M059J (cell line): Measurements from ENCODE around the gene TMPRSS2. TPM values are rescaled to one million over a fixed set of nuclear protein-coding genes. Genes with fewer than 3 reads are reported as not detected.

Experiments used
- DNase-seq: peaks from one replicate; pipeline ENCODE4 v3.0.0-alpha.2; 2012; ENCODE audit warnings: low read depth
- total RNA-seq: library from RNA; depleted of rRNA; stranded (reverse); fragments of >200 nt; shearing (Covaris generic); gene quantifications from 2 replicates; pipeline ENCODE4 v1.2.3, GENCODE V29; 2014; rRNA removed

TMPRSS2 gene
- total RNA-seq, result 2.3 and 5.5 TPM in 2 replicates

GRCh38 chr21:41507521-41508414 is at the start of gene TMPRSS2:
Gene TMPRSS2, minus strand, starts transcription at chr21:41508158. Its CDS starts 10,025 bp downstream, at chr21:41498133.
- peak; percentile 25 for DNase-seq

DNA sequence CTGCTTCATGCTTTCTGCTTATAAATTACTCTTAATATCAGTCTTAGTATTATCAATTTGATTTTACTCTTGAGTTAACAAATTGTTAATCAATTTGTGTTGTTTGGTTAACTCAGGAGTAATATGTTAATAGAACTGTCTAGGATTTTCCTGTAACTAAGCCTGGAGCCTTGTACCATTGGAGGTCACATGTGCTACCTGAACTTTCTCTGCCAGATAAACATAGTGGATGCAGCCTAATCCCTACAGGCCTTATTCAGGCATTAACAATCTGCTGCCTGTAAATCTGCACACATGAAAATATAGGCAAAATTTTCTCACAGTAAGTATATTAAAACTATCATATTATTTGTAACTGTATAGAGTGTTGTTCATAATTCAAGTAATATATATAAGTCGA is 47.1 kb upstream of the TMPRSS2 start:
- DNase-seq, result no peak

DNA sequence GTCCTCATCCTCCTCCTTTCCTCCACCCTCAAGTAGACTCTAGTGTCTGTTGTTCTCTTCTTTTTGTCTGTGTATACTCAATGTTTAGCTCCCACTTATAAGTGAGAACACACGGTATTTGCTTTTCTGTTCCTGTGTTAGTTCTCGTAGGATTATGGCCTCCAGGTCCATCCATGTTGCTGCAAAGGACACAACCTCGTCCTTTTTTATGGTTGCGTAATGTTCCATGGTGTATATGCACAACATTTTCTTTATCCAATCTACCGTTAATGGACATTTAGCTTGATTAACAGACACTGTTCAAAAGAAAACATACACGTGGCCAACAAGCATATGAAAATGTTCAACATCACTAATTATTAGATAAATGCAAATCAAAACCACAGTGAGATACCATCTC is 44.3 kb upstream of the TMPRSS2 start:
- DNase-seq, result no peak

- no peak for DNase-seq
Observed at GRCh38 chr21:41548781-41549180, 40.8 kb upstream of the TMPRSS2 start.

GRCh38 chr21:41547111-41547510 is 39.2 kb upstream of the TMPRSS2 start:
- DNase-seq, result no peak

DNA sequence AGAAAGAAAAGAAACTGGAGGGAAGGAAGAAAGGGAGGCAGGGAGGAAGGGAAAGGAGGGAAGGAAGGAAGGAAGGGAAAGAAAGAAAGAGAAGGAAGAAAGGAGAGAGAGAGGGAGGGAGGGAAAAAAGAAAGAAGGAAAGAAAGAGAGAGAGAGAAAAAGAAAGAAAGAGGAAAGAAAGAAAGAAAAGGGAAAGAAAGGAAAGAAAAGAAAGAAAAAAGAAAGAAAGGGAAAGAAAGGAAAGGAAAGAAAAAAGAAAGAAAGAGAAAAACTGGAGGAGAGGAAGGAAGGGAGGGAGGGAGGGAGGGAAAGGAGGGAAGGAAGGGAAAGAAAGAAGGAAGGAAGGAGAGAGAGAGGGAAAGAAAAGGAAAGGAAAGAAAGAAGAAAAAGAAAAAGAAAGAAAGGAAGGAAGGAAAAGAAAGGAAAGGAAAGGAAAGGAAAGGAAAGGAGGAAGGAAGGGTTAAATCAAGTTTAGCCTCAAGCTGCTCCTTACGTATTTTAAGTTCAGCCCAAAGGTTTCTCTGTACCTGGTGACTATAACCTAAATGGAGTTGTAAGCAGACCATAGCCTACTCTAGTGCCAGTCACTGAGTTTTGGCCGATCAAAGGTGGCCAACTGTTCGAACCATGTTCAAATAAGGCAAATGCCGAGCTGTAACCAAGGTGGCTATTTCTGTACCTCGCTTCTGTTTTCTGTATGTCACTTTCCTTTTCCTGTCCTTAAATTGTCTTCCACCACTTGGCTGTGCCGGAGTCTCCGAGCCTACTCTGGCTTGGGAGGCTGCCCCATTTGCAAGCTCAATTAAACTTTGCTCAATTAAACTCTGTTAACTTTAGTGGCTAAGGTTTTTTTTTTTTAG is 37.8 kb upstream of the TMPRSS2 start:
- peak; percentile 16 for DNase-seq

- DNase-seq, result no peak
Observed at GRCh38 chr21:41542727-41543126, 34.8 kb upstream of the TMPRSS2 start.

DNA sequence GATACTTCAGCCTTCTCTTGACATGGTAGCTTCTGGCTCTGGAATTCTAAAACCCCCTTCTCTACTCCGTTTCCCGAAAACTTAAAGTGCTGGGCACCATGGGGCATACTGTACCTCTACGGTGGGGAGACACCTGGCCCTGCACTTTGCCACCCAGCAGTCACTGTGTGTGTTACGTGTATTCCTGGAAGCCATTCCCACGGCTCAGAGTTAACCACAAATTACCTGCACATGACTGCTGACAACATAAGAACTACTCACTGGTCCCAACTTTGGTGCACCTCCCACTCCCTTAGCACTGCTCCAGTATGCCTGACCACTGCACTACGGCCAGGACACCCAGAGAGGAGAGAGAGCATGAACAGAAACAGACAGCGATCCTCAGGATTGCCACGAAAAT is 29.4 kb upstream of the TMPRSS2 start:
- DNase-seq, result peak; percentile 62

GRCh38 chr21:41536827-41537103 is 28.8 kb upstream of the TMPRSS2 start:
- DNase-seq, result no peak

- no peak for DNase-seq
Observed at GRCh38 chr21:41536076-41536826, 28.3 kb upstream of the TMPRSS2 start.

- peak; percentile 37 for DNase-seq
Observed at GRCh38 chr21:41530366-41530765, 22.4 kb upstream of the TMPRSS2 start.

GRCh38 chr21:41529769-41530168 is 21.8 kb upstream of the TMPRSS2 start:
- DNase-seq, result no peak

DNA sequence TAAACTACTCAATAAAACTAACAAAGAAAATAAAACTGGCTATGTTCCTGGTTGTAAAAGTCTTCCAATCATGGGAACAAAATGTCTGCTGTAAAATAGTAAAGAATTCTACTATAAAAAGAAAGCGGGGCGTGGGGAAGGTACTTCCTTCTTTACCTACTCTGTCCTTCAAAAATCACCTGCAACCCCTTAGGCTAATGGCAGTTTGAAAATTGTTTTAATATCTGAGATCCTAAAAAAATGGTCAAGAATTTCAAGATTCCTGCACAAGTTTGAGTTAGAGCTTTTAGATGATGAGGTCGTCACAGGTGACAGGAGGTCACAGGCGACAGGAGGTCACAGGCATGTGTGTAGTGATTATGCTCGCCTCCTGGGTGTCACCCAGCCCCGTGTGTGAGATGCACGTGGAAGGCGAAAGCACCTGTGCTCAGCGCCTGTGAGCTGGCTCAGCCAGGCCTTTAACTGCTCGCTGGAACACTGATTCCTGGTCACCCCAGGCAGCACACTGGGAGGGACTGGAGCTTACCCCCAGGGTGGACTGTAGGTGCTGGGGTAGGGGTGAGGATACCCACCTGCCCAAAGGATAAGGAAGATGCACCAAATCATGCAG is 18.6 kb upstream of the TMPRSS2 start:
- DNase-seq, result no peak

DNA sequence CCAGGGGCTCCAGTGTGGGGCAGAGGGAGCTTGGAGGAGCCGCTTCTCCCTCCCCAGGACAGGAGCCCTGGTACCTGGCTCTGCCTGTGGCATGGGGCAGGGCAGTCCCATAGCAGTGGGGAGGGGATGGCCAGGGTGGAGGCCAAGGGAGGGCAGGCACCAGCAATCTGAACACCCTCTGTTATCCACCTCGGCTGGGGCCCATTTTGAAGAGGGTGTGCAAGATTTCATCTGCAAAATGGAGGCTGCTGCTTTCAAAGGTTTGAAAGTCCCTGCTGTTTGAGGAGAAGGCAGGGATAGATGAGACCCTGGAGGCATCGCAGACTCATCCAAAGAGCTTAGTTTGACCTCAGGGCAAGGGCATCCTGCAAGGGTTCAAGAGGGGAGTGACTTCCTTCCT is 15.2 kb upstream of the TMPRSS2 start:
- no peak for DNase-seq

DNA sequence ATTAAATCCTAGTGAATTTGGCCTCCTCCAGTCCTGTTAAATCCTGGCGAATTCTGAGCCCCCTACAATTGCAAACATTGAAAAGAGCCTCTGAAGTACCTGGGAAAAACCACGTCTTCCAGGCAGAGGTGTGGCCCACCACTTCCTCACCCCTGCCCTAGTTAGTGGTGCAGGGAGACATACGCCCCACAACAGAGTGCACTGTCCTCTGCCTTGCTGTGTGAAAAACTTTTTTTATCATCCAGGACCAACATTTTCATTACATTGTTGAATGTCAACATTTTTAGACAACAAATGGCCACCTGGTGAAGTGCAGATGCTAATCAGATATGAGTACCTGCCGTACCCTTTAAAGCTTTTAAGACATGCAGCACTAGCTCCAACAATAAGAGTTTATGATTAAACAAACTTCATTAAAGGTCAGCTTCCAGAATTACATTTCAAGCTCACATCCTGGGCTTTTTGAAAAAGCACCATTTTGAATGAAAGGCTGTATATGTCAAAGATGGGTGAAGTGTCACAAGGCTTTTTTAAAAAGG is 13.6 kb upstream of the TMPRSS2 start:
- DNase-seq, result no peak

- DNase-seq, result no peak
Observed at GRCh38 chr21:41520560-41521442, 12.8 kb upstream of the TMPRSS2 start.

DNA sequence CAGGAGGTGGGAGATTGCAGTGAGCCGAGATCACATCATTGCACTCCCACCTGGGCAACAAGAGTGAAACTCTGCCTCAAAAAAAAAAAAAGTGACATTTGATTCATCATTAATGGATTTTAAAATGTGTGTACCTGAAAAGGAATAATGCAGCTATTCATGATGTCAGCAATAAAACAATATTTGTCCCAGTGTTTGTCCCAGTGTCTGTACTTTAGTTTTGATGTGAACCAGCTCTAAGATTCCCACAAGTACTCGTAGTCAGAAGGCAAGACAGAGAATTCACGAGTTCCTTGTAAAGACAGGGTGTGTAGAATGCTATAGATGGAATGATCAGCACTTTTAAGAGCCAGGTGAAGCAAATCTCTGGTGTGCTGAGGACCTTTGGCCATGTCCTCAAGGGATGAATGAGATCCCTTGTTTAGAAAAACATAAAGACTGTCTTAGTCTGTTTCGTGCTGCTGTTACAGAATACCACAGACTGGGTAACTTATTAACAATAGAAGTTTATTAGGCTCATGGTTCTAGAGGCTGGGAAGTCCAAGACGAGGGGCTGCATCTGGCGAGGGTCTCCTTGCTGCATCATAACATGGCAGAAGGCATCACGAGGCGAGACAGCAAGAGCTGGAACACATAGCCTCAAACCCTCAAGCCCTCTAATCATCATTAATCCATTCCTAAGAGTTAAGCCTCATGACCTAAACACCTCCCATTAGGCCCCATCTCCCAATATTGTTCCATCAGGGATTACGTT is 12.0 kb upstream of the TMPRSS2 start:
- no peak for DNase-seq

DNA sequence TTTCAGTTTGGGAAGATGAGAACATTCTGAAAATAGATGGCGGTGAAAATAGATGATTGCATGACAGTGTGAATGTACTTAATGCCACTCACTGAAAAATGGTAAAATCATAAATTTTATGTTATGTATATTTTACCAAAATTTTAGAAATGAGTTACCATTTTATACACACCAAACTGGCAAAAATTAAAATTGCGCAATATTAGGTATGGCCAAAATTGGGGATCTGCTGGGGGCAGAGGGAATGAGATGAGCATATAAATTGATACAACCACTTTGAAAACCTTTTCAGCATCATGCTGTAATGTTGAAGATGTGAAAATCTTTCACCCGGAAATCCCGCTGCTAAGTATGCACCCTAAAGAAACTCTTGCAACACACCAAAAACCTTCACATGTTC is 10.8 kb upstream of the TMPRSS2 start:
- no peak for DNase-seq

- peak; percentile 23 for DNase-seq
Observed at GRCh38 chr21:41511858-41512257, 3.9 kb upstream of the TMPRSS2 start.

GRCh38 chr21:41510500-41510899 is 2.5 kb upstream of the TMPRSS2 start:
- DNase-seq, result no peak
